Measurements from ENCODE around the gene NBPF6.
"Not testable (repeated sequence)": the region's sequence is repeated elsewhere in the genome, so short reads cannot be mapped to it uniquely, and the experiment has no call there.

NBPF6 gene

GRCh38 chr1:108450043-108450442, at the start of gene NBPF6:
NBPF6 (plus strand) TSS chr1:108450343; CDS start chr1:108450602, 259 bp downstream.
- DNase-seq, result not testable (repeated sequence)

GRCh38 chr1:108411098-108411833, 38.9 kb upstream of the NBPF6 start:
- DNase-seq, result not testable (repeated sequence)

- not testable (repeated sequence) for DNase-seq
These were observed 30.0 kb upstream of the NBPF6 start for GRCh38 chr1:108420129-108420528.

GRCh38 chr1:108421061-108421916, 28.9 kb upstream of the NBPF6 start:
- not testable (repeated sequence) for DNase-seq

GRCh38 chr1:108426877-108427276, 23.3 kb upstream of the NBPF6 start:
- DNase-seq, result not testable (repeated sequence)

GRCh38 chr1:108432002-108432401, 18.1 kb upstream of the NBPF6 start:
- not testable (repeated sequence) for DNase-seq

GRCh38 chr1:108433404-108433803, 16.7 kb upstream of the NBPF6 start:
- DNase-seq, result not testable (repeated sequence)

- DNase-seq, result not testable (repeated sequence)
These were observed 11.6 kb upstream of the NBPF6 start for GRCh38 chr1:108438536-108438935.

GRCh38 chr1:108454521-108454920, 4.4 kb downstream of the NBPF6 start:
- not testable (repeated sequence) for DNase-seq

- not testable (repeated sequence) for DNase-seq
These were observed 8.5 kb downstream of the NBPF6 start for GRCh38 chr1:108458661-108459060.

- not testable (repeated sequence) for DNase-seq
These were observed 11.6 kb downstream of the NBPF6 start for GRCh38 chr1:108461758-108462157.

- not testable (repeated sequence) for DNase-seq
These were observed 13.8 kb downstream of the NBPF6 start for GRCh38 chr1:108463962-108464361.

- not testable (repeated sequence) for DNase-seq
These were observed 16.0 kb downstream of the NBPF6 start for GRCh38 chr1:108466166-108466565.

- DNase-seq, result not testable (repeated sequence)
These were observed 17.0 kb downstream of the NBPF6 start for GRCh38 chr1:108467155-108467554.

GRCh38 chr1:108470750-108471149, 20.6 kb downstream of the NBPF6 start:
- DNase-seq, result not testable (repeated sequence)

GRCh38 chr1:108474516-108474915, 24.4 kb downstream of the NBPF6 start:
- not testable (repeated sequence) for DNase-seq

GRCh38 chr1:108478429-108479015, 28.4 kb downstream of the NBPF6 start:
- no peak for DNase-seq

GRCh38 chr1:108482708-108483107, 32.6 kb downstream of the NBPF6 start:
- DNase-seq, result no peak

- not testable (repeated sequence) for DNase-seq
These were observed 35.8 kb downstream of the NBPF6 start for GRCh38 chr1:108485990-108486389.

GRCh38 chr1:108486707-108487106, 36.6 kb downstream of the NBPF6 start:
- not testable (repeated sequence) for DNase-seq

- not testable (repeated sequence) for DNase-seq
These were observed 44.9 kb downstream of the NBPF6 start for GRCh38 chr1:108495008-108495407.

GRCh38 chr1:108496856-108497255, 46.7 kb downstream of the NBPF6 start:
- DNase-seq, result not testable (repeated sequence)

GRCh38 chr1:108502138-108502537, 52.0 kb downstream of the NBPF6 start:
- no peak for DNase-seq

All from activated CD8-positive, alpha-beta memory T cell treated with anti-CD3 and anti-CD28 coated beads, Interleukin-2, amount 50 U/mL, for 48 hours (primary cell).